ENCODE measurements around the gene PAX7.

PAX7 gene

DNA sequence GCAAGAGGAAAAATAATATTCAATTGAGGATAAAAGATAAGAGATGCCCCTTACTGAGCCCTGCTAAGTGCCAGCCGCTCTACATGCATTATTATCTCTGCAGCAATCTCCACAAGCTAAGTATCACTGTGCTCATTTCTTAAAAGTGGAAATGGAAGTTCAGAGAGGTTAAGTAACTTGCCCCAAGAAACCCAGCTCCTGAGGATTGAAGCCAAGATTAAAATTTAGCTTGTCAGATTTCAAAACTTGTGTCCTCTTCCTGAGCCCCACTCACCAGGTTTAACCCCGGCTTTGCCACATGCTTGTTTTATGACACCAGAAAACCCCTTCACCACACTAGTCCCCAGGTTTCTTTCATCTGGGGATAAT is 11.2 kb upstream of the PAX7 start:
- no peak for DNase-seq

- DNase-seq, result no peak
Measured at GRCh38 chr1:18628511-18628910, 2.1 kb upstream of the PAX7 start.

DNA sequence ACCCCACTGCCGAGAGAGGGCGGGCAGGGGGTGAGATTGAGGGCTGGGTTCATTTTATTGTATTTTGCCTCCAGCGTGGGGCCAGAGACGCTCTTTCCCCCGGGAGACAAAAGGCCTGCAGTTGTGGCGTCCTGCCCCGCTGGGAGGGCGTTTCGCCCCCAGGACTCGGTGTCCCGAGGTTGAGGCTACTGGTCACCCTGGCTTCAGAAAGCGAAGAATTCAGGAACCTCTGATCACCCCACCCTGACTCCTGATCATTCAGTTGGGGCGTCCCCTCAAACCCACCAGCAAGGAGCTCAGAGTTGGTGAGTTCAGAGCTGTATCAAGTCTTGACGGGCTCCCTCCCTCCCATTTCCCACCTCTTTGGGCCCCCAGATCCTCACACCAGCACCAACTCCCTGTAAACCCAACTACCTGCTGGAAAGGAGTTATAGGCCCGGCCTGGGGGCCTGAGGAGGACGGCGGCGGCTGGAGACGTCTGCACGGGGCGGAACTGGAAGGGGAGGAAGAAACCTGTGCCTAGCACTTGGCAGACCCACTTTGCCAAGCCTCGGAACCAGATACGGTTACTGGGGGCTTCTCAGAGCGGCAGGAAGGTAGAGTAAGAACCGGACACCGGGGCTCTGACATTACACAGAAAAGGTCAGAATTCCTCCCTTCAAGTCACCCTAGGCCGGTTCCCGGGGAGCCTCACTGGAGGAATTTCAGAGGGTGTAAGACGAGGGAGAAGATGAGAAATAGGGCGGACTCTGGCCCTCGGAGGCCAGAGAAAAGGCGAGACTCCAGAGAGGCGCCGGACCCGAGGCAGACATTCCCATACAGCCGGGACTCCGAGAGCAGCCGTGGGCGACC is 761 bp upstream of the PAX7 start:
- DNase-seq, result no peak

GRCh38 chr1:18631496-18632217 is 1.0 kb downstream of the PAX7 start:
- no peak for DNase-seq

GRCh38 chr1:18632218-18632588 is 1.6 kb downstream of the PAX7 start:
- no peak for DNase-seq

GRCh38 chr1:18632783-18633421 is 2.3 kb downstream of the PAX7 start:
- no peak for DNase-seq

DNA sequence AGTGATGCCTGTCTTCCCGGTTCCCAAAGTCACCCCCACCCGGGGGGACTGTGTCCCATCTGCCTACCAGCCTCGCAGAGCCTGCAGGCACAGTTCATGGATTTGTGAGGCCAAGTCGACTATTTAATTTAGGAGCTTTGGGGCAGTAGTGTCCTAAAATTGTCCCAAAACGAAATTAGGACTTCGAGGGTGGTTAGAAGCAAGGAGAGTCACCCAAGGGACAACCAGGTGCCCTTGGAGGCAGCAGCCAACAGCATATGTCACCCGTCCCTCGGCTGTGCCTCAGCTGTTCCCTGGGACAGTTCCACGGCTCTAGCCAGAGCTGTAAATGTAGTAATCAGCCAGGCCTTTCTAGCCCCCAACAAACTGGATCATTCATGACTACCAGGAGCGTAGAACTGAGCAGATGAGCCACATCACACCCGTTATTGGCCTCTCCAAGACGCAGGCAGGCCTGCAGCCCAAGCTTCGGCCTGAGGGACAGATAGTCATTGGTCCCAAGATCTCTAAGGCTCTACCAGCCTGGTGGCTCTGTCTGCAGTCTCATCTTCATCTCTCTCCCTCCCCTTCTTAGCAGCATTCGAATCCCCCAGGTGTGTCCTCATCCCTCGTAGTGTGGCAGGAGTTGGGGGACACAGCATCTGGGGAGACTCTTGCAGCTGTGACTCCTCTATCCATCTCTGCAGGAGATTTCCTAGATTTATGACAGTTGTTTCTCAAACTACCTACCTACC is 2.9 kb downstream of the PAX7 start:
- DNase-seq, result no peak

DNA sequence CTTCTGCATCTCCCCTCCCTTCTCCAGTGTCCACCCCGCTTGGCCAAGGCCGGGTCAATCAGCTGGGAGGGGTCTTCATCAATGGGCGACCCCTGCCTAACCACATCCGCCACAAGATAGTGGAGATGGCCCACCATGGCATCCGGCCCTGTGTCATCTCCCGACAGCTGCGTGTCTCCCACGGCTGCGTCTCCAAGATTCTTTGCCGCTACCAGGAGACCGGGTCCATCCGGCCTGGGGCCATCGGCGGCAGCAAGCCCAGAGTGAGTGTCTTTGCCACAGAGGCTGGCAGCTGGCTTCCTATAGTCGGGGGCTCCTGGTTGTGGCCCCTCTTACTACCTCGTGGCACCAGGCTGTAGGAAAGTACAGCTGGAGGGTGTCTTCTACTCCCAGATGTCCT is 3.6 kb downstream of the PAX7 start:
- no peak for DNase-seq

- no peak for DNase-seq
Measured at GRCh38 chr1:18635070-18635577, 4.5 kb downstream of the PAX7 start.

DNA sequence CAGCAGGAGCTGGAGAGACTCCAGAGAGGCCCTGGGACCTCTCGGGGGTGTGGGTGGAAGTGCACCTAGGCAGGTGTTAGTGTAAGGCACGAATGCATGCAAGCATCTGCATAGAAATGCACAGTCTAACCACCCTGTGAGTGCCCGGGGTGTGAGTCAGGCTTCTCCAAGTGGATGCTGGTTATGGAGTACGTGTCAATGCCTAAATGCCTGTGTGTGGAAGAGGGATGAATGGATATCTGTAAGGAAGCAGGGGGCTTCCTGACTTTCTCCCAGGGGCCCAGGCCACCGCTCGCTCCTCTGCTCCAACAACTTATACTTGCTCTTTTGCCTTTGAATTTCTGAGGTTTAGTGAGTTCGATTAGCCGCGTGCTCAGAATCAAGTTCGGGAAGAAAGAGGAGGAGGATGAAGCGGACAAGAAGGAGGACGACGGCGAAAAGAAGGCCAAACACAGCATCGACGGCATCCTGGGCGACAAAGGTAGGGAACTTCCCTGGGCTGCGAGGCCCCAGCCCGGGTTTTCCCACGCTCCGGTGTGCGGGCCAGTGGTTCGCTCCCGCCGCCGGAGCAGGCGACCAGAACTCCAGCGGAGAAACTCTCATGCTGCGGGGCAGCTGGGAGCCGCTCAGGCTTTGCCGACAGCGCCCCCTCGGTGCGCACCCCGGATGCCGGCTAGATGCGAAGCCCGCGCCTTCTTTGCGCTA is 5.4 kb downstream of the PAX7 start:
- no peak for DNase-seq

DNA sequence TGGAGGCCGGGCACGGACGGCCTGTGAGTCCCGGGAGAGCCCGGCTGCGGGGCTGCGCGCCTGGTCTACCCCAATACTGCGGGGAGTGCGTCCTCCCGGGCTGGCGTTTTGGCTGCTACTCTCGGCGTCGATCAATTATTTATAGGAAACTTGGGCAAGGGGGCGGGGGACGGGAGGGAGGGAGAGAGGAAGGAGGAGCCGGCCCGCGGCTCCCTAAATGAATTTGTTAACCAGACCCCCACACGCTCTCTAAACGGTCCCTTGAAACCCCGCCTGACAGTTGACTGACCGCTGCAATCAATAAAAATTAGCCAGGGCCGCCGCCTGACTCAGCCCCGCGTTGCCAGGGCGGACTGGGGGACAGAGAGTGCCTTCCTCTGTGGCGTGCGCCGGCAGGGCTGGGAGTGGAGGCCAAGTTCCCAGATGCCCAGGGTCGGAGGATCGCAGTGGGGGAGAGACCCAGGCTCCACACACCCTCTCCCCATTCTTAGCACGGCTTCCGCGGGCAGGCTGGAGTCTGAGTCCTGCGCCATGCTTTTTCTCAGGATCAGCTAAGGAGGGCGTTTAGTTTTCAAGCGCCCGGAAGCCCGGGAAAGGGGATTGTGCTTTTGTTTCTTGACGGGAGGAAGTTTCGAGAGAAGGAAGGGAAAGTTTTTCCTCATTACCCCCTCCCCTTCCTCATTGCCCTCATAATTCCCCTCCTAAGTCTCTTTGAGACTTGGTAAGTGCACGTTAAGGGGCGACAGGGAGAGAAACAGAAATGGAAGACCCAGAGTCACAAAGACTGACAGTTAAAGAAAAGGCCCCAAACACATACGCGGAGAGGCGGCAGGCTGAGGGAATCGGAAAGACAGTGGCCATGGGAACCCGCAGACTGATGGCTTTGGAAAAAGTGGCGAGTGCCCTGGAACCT is 6.2 kb downstream of the PAX7 start:
- no peak for DNase-seq

GRCh38 chr1:18637511-18637960 is 6.9 kb downstream of the PAX7 start:
- DNase-seq, result no peak

DNA sequence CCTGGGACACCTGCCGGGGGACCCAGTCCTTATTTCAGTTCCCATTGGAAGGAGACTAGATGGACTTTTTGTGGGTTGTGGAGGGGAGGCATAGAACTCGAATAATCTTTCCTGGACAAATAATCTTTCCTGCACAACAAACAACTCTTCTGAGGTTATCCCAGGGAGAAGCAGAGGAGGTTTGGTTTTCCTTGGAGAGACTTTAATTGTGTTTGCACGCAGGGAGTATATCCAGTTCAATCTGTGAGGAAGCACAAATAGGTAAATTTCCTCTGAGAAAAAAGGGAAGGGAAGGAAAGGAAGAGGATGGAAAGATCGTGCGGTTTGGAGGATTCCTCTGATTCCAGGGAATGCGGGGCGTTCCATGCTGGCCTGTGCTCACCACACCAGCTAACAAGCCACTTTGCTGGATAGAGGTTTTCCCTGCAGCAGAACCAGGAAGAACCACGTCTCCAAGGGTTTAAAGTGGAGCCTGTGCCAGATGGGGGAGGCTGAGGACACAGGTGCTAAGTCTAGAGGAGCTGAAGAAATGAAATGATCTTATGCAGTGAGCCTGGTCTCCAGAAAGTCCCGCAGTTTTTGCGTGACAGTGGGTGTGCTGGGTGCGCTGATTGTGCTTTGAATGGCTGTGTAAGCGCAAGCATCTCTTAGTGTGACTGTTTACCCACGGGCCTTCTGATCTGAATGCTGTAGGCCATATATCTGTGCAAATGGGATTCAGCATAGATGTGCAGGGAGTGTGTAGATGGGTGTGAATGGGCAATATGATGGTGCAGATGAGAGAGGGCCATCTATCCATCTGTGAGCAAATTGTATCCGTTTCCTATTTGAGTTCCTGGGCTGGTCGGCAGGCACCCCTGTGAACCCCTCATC is 7.6 kb downstream of the PAX7 start:
- DNase-seq, result no peak

DNA sequence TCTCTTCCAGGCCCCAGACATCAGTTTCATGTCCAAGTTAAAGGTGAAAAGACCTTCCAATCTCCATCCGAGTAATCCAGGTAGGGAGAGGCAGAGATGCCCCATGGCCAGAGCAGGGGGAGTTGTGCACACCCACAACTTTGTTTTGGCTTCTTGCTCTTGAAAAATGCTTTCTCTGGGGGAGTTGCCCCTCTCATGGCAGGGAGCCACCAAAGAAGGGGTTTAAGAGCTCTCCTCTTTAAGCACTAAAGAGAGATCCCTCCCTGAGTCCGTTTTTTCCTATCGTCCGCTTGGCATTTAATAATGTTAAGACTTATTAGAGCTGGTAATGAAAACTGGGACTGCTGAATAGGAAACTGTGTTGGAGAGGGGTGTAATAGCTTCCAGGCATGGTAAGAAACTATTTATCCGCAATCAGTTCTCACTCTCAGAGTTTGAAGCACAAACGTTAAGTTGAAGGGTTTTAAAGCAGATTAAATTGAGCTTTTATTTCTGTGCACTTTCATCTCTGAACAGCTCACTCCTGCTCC is 8.3 kb downstream of the PAX7 start:
- no peak for DNase-seq

- DNase-seq, result no peak
Measured at GRCh38 chr1:18639368-18640055, 8.9 kb downstream of the PAX7 start.

DNA sequence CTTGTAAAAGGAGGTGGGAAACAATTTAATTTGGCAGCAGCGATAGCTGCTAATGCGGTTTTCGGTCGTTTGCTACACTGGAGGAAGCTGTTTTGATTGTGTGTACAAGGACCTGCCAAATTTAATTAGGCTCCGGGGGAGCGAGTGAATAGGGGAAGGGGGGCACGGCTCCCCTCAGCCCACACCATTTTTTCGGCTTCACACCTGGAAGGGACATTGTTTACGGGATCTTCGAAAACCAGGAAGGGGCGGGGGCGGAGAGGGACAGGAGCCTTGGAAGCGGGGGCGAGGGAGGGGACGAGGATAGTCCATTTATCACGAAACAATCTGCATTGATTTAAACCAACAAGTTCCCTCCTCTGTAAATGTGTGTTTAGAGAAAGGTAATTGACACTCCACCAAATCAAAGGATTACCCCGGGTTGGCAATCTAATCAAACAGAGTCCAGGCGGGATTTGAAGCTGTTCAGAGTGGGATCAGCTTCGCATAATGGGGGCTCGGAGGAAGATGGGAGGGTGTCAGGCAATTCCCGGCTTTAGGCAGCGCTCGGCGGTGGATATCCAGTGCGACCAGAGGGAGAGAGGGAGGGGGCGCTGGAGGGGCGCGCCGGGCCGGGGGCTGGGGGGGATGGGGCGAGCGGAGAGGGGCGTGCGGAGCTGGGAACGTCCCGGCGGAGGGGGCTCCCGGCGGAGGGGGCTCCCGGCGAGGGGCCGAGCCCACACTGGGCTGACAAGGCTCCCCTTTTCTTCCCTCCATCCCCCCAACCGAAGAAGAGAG is 9.8 kb downstream of the PAX7 start:
- no peak for DNase-seq

- no peak for DNase-seq
Measured at GRCh38 chr1:18641005-18641941, 10.6 kb downstream of the PAX7 start.
